ENCODE measurements around the gene MAN2B2. TPM values are rescaled to one million over a fixed set of nuclear protein-coding genes. Genes with fewer than 3 reads are reported as not detected.
A peak's percentile ranks its signal among the peaks of the same experiment; 100 is the strongest.

Gene MAN2B2
- polyA plus RNA-seq, 3 donors = 17.1 to 20.5 (median 18.0) TPM

GRCh38 chr4:6540879-6541278 lies 34.1 kb upstream of the MAN2B2 start:
- DNase-seq = no peak

DNA sequence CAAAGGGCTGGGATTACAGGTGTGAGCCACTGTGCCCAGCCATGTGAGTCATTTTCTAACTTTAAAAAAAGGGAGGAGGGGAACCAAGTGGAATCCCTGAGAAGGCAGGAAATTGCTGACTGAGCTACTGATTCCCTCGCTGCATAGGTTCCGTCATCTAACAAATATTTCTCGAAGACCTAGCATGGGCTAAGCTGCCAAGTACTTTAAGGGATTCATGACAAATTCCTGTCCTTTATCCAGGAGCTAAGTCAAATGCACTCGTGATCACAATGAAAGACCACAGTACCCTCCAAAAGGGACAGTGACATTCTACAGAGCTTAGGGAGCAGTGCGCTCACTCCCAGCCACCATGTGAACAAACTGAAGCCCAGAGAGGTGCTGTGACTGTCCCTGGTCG lies 33.2 kb upstream of the MAN2B2 start:
- no peak for DNase-seq

GRCh38 chr4:6542951-6543350 lies 32.0 kb upstream of the MAN2B2 start:
- DNase-seq = no peak

DNA sequence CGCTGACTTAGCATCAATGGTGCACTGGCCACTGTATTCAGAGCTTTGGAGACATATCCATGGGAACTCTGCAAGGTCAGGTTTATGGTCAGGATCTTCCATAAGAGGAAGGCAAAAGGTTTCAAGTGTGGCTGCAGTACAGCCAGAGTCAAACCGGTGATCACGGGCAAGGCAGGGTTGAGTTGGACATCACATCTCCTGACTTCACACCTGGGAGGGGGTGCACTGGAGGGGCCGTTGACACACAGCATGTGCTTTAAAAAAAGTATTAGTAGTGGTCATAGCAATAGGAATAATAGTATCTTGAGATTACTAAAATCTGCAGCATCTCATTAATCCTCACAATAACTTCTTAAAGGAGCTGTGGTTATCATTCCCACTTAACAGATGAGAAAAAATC lies 28.9 kb upstream of the MAN2B2 start:
- no peak for DNase-seq

GRCh38 chr4:6546681-6547447 lies 28.1 kb upstream of the MAN2B2 start:
- peak; percentile 65 for DNase-seq

DNA sequence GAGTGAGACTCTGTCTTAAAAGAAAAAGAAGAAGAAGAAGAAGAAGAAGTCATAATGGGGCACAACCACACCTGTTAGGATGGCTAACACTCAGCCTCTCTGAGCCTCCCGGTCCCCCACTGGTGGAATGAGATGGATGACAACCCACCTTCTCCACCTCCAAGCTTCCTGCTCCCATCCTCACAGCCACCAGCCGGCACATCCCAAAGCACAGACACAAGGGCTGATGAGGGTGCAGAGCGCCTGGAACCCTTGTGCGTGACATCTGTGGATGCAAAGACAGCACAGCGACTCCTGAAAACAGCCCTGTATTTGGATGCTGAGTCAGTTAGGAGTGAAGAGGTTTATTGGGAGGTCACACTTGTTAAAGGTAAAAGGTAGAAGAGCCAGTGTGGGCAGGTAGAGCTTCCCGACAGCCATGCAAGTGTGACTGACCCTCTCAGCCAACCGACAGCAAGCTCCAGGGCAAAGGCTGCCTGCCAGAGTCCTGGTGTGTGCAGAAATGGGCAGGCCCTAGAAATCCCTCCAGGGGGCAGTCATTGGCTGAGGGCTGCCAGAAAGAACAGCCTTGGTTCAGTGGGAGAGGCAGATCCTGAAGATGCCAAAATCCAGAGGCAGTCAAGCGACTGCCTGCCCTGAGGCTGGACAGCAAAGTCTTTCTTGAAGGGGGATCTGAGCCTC lies 26.6 kb upstream of the MAN2B2 start:
- DNase-seq = no peak

- DNase-seq = no peak
These were observed 26.1 kb upstream of the MAN2B2 start for GRCh38 chr4:6548882-6549230.

GRCh38 chr4:6549445-6549844 lies 25.5 kb upstream of the MAN2B2 start:
- no peak for DNase-seq

DNA sequence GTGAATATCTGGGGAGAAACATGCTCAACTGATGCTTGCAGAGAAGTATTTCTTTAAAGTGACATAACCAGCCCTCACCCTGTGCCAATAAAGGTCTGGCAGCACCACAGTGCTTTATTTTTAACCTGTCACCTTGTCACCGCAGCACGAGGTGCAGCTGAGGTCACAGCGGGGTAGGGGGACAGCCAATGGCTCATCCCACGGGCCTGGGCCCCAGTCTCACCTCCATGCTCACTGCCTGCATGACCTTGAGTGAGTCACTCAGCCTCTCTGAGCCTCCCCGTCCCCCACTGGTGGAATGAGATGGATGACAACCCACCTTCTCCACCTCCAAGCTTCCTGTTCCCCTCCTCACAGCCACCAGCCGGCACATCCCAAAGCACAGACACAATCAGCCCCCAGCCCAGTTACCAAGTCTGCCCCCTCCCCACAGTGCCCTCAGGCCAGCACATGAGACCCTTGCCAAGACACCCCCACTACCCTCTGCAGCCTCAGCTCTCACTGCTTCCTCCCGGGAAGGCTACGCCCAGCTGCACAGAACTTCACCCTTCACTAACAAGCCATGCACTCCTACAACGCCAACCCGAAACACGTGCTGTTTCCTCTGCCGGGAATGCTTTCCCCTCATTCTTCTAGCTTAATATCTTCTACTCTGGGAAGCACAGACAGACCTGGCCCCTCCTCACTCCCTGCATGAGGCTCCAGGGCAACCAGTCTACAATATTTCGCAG lies 24.9 kb upstream of the MAN2B2 start:
- DNase-seq = no peak

DNA sequence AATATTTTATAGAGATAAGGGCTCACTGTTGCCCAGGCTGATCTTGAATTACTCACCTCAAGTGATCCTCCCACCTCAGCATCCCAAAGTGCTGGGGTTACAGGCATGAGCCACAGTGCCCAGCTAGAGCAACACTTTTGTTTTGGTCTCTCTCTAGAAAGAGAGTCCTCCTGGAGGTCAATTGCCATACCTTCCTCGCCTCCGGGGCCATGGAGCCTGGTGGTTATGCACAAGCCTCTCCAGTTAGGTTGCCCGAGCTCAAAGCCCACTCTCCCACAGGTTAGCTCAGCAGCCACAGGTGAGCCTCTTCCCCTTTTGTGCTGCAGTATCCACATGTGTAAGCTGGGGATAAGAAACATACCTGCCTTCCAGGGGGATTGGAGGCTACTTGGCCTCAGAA lies 24.2 kb upstream of the MAN2B2 start:
- DNase-seq = no peak

DNA sequence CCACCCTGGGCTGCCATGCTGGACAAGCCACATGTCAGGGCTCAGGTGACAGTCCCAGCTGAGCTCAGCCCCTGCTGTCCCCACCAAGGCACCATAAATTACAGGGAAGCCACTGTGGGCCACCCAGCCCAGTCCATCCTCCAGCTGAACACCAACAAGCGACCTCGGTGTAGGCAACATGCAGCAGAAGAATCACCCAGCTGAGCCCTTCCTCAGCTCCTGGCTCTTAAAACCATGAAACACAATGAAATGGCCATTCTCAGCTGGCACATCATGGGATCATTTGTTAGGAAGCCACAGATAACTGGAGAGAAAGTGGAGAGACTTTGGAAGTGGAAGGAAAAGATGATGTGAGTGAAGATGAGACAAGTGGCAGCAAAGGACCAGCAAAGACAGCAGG lies 23.3 kb upstream of the MAN2B2 start:
- no peak for DNase-seq

- DNase-seq = no peak
These were observed 19.5 kb upstream of the MAN2B2 start for GRCh38 chr4:6555519-6555918.

DNA sequence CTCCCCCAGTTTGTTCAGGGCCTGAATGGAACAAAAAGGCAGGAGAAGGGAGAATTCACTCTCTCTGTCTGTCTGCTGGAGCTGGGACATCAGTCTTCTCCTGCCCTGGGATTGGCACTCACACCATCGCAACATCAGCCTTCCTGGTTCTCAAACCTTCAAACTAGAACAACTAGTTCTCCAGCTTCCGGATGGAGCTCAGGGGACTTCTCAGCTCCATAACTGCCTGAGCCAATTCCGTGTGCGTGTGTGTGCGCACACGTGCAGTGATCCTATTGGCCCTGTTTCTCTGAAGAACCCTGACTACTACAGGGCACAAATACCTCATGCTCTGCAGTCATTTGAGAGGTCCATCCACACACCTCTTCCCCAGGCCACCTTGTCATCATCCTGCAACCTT lies 18.7 kb upstream of the MAN2B2 start:
- no peak for DNase-seq

DNA sequence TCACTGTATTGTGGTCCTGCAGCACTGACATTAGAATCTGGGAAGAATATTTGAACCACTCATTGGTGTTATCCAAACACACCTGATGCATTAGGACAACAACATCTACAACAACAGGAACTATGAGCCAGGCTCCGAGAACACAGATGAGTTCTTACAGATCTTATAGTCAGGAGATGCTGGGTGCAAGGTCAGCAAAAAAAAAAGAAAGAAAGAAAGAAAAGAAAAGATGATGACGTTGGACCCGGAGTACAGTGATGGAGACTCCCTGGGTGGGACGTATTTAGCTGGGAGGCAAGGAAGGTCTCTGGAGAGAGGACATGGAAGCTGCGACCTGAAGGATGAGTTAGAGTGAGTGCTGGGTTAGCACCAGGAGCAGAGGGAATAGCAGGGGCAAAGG lies 17.8 kb upstream of the MAN2B2 start:
- no peak for DNase-seq

DNA sequence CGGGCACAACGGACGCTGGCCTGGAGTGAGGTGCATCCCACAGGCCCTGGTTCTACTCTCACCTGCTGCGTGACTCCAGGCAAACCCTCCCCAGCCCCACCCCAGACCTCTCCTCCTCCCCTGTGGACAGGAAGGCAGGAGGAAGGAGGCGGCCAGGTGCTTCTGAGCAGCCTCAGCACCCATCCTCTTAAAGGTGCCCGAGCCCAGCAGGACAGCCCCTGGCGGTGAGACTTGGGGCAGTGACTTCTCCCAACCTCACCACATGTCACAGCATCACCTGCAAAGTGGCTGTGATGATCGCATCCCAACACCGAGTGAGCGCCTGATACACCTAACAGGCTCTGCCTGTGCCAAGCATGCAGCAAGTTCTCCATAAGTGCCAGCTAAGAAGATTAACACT lies 17.1 kb upstream of the MAN2B2 start:
- DNase-seq = no peak

DNA sequence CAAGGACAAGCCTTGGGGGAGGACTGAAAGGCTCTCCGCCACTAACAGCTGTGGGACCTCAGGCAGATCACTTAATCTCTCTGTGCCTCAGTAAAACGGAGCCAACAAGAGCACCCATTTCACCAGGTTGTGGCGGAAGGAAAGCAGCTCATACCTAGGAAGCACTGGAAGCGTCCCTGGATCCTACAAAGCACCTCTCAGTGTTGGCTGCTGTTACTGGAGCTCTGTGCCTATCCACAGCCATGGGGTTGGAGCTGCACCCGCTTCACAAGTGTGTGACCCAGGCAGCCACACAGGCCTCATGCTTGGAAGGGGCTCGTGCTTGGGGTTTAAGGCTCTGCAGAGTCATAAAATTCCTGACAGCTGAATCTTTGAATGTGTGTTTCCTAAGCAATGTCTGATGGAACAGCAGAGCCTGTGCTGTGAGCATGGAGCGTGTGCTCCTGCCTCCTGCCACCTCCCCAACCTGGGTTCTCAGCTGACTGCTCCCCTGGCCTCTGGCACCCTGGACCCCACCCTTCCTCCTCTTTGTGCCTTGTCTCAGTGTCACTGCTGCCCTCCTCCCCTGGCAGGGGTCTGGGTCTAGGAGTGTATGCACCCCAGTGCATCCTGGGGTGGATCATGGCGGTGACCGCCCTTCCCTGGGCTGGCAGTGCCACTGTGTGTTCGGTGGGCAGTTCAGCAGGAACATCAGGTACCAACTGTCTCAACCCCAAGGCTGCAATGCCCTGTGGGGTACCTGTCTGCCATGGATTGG lies 14.4 kb upstream of the MAN2B2 start:
- DNase-seq = no peak

GRCh38 chr4:6561173-6561516 lies 13.8 kb upstream of the MAN2B2 start:
- no peak for DNase-seq

- no peak for DNase-seq
These were observed 13.2 kb upstream of the MAN2B2 start for GRCh38 chr4:6561706-6562371.

DNA sequence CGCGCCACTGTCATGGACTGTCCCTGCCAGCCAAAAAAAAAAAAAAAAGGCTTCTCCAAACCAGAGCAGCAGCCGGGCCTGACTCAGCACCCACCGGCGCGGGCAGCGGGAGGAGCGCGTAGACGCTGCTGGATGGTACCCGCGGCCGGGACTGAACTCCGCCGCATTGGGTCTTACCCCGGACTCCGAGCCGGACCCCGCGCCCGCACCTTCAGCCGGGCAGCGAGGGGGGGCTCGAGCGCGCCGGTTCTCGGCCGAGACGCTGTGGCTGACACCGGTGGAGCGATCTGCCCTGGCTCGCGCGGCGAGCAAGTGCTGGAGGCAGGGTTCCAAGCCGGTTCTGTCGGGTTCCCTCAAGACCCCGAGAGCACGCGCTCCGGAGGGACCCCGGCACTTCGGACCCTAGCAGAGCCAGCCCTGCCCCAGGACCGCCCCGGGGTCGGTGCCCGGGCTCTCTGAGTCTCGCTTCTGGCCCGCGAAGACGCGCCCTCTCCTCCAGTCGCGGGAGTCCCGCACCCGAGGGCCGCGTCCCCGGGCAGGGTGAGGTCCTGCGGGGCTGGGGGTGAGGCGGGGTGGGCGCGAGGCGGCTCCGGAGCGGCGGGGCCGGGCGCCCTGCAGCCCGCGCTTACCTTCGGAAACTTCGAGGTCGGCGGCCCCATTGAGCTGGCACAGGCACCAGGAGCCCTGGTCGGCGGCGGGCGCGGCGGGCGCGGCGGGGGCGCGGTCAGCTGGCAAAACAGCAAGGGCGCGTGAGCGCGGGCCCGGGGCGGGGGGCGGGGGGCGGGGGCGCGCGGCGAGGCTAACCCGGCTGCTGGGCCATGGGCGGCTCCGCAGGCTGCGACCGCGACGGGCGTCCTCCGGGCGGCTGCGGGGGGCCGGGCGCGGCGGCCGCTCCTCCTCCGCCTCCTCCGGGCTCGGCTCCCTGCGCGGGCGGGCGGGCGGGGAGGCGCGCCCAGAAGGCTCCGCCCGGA lies 11.8 kb upstream of the MAN2B2 start:
- no peak for DNase-seq

- no peak for DNase-seq
These were observed 10.9 kb upstream of the MAN2B2 start for GRCh38 chr4:6563935-6564645.
